Endothelial cell of hepatic sinusoid (primary cell): ENCODE data around the gene NT5DC2.

Experiments used
- in situ Hi-C: cut with HindIII; loops from 2 replicates; pipeline ENCODE4 v1.10.0; 2017; ENCODE audit warnings: low sequenced_read_pairs

Gene NT5DC2

GRCh38 chr3:52490035-52490938 lies 43.4 kb downstream of the NT5DC2 start:
- in situ Hi-C loops, result no loop called here

GRCh38 chr3:52489453-52489852 lies 44.2 kb downstream of the NT5DC2 start:
- in situ Hi-C loops, result no loop called here

DNA sequence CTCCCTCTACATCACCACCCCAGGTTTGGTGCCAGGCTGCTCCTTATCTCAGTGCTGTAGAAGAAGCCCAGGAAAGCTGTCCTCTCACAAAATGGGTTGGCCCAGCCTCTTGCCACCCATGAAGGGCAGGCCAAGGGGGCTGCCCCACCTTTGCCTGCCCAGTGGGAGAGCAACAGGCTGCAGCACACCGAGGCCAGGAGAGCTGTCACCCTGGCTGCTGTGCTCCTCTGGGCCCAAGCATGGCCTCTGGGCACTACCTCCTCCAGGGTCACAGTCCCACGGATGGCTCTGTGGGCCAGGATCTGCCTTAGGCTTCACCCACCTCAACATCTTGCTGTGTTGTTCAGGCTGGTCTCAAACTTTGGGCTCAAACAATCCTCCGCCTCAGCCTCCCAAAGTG lies 44.9 kb downstream of the NT5DC2 start:
- in situ Hi-C loops, result no loop called here

GRCh38 chr3:52487788-52488691 lies 45.6 kb downstream of the NT5DC2 start:
- in situ Hi-C loops, result no loop called here

DNA sequence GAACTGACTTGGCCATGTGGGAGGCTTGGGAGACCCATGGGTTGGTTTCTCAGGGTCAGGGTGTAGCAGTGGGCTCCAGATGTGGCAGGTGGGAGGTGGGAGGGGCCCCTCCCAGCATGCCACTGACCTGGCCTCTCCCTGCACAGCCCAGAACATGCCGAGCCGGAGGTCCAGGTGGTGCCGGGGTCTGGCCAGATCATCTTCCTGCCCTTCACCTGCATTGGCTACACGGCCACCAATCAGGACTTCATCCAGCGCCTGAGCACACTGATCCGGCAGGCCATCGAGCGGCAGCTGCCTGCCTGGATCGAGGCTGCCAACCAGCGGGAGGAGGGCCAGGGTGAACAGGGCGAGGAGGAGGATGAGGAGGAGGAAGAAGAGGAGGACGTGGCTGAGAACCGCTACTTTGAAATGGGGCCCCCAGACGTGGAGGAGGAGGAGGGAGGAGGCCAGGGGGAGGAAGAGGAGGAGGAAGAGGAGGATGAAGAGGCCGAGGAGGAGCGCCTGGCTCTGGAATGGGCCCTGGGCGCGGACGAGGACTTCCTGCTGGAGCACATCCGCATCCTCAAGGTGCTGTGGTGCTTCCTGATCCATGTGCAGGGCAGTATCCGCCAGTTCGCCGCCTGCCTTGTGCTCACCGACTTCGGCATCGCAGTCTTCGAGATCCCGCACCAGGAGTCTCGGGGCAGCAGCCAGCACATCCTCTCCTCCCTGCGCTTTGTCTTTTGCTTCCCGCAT lies 46.4 kb downstream of the NT5DC2 start:
- in situ Hi-C loops, result no loop called here

- in situ Hi-C loops, result loop anchor here (5.0 kb wide), 1 partner anchor 68 kb away; no protein-coding TSS in a partner anchor
These were observed 48.8 kb downstream of the NT5DC2 start for GRCh38 chr3:52484680-52485461.

GRCh38 chr3:52483577-52484381 lies 49.9 kb downstream of the NT5DC2 start:
- in situ Hi-C loops, result loop anchor here (5.0 kb wide), 1 partner anchor 66 kb away; no protein-coding TSS in a partner anchor

- in situ Hi-C loops, result loop anchor here (5.0 kb wide), 1 partner anchor 66 kb away; no protein-coding TSS in a partner anchor
These were observed 50.6 kb downstream of the NT5DC2 start for GRCh38 chr3:52483081-52483480.

DNA sequence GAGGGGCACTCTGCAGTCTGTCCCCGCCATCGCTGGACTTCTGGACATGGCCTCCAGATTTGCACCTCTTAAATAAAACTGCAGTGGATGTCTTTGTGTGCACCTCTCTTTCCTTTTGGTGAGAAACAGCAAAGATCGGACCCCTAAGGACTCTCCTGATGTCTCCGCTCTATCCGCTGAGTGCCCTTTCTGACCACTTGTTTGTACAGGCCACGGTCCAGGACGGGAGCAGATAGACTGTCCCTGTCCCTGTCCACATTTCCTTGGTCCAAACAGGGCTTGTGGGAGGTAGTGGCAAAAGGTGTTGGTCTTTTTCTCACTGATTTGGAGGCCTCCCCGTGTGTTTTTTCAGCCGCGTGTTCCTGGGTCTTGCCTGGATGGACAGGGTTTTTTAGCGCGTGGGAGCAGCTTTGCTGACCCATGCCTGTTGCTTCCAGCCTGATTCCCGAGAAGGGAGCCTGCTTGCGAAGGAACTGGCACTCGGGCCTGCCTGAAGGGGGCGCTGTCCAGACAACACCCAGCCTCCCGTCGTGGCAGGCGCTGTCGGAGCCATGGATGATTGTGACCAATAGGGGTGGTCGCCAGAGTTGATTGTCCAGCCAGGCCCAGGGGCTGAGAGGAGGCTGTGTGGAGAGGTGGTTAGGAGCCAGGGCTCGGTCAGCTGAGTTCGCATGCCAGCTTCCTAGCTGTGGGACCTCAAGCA lies 51.7 kb downstream of the NT5DC2 start:
- in situ Hi-C loops, result loop anchor here (5.0 kb wide), 1 partner anchor 65 kb away; no protein-coding TSS in a partner anchor

DNA sequence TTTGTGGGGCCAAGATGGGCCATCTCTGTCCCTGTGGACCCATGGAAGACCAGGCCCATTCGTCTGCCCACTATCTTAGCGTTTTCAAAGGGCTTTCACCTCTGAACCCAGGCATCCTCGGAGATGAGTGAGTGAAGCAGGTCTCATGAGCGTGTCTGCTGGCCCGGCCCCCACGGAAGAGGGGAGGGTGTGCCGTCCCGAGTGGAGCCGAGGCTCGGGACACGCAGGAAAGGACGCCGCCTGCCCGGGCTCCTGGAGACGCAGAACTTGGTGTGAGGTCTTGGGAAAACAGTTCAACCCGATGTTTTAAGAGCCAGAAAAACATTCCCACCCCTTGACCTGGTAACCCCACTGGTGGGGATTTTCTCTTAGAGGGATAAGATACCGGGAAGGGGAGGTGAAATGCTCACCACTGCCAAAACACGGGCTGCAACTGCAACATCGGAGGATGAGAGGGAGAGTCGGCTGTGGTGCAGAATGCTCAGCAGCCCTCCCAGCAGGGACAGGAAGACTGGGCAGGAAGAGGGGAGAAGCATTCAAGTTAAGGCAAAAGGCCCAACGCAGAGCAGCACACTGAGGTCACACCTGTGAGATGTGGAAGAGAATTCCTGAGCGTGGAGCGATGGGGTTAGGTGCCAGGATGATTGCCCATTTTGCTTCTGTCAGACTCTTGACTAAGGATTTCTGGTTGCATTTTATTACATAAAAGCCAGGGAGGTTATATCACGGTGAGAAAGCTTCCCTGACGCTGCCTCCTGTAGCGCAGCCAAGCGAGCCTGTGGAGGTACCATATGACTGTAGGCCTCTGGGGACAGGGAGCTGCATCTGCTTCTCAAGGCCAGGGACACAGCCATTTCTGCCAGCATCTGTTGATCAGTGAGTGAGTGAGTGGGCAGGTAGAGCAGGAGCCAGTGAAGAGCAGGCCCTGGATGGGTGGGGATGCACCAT lies 52.6 kb downstream of the NT5DC2 start:
- in situ Hi-C loops, result loop anchor here (5.0 kb wide), 1 partner anchor 64 kb away; no protein-coding TSS in a partner anchor

DNA sequence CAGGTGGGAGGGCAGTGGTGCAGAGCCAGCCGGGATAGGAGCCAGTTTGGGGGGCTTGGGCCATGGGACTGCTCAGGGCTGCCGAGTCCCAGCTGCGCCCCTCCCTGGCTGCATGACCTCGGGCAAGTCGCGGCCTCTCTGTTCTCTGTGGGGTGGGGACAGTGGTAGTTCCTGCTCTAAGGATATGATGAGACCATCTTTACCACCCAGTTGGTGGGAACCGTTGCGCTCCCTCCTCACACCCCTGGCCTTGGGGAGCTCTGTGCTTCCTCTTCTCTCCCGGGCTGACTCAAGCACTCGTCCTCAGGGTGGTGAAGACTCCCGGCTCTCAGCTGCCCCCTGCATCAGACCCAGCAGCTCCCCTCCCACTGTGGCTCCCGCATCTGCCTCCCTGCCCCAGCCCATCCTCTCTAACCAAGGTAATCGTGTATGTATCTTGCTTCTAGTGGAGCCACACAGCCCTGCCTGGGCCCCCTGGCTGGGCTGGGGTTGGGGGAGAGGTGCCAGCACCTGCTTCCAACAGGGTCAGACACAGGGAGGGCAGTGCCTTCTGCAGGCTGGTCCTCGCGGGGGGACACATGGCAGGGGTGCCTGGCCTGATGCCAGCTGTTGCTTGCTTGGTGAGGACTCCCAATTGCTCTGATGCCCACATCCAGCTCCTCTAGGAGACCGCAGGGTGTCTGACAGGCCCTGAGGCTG lies 53.6 kb downstream of the NT5DC2 start:
- in situ Hi-C loops, result loop anchor here (5.0 kb wide), 1 partner anchor 63 kb away; no protein-coding TSS in a partner anchor

GRCh38 chr3:52479037-52479876 lies 54.4 kb downstream of the NT5DC2 start:
- in situ Hi-C loops, result no loop called here

- in situ Hi-C loops, result no loop called here
These were observed 55.9 kb downstream of the NT5DC2 start for GRCh38 chr3:52477796-52478095.

- in situ Hi-C loops, result no loop called here
These were observed 56.4 kb downstream of the NT5DC2 start for GRCh38 chr3:52477076-52477795.
